Measurements from ENCODE around the gene NEMP1. TPM values are rescaled to one million over a fixed set of nuclear protein-coding genes. Genes with fewer than 3 reads are reported as not detected.
"Not testable (repeated sequence)": the region's sequence is repeated elsewhere in the genome, so short reads cannot be mapped to it uniquely, and the experiment has no call there.

The NEMP1 gene
- total and polyA plus RNA-seq, 2 donors (not counting 1 experiment from before 2014, with no cell fraction given), result 8.4 to 11.1 TPM

GRCh38 chr12:57027011-57027804, 51.4 kb downstream of the NEMP1 start:
- no peaks in the 10 kb centered on the region for H3K4me1 ChIP-seq (ENCODE audit: control insufficient read depth, extremely low read depth, insufficient read depth, low read length)
- no peak overlapping the region for H2AFZ ChIP-seq (ENCODE audit: low read length)
- peaks cover 40% of the 10 kb centered on the region for H3K27me3 ChIP-seq (ENCODE audit: control insufficient read depth, insufficient read depth, low read length)

GRCh38 chr12:57025196-57025595, 53.4 kb downstream of the NEMP1 start:
- Histone ChIP-seq H3K27ac (ENCODE audit: insufficient read depth, low read length) (no peak overlapping the region), H3K79me2 (ENCODE audit: control insufficient read depth, insufficient read depth, low read length) (no peaks in the 10 kb centered on the region), H4K20me1 (ENCODE audit: control insufficient read depth, extremely low read depth, insufficient read depth, low read length) (no peaks in the 10 kb centered on the region), H3K27me3 (ENCODE audit: control insufficient read depth, insufficient read depth, low read length) (peaks cover 30% of the 10 kb centered on the region), H3K9ac (ENCODE audit: insufficient read depth, low read length) (no peak overlapping the region), H3K36me3 (ENCODE audit: control insufficient read depth, insufficient read depth, low read length) (no peaks in the 10 kb centered on the region), H3K4me3 (replicated peaks in 1 of 4; ENCODE audit: control extremely low read depth in 1 of 4, insufficient read depth in 1 of 4, low read depth in 3 of 4, low read length in 4 of 4) (no peak overlapping the region), H3K4me1 (ENCODE audit: control insufficient read depth, extremely low read depth, insufficient read depth, low read length) (no peaks in the 10 kb centered on the region), H3K4me2 (ENCODE audit: extremely low read depth, insufficient read depth, low read length) (no peak overlapping the region), H2AFZ (ENCODE audit: low read length) (no peak overlapping the region), H3K9me3 (ENCODE audit: control insufficient read depth, insufficient read depth, low read depth, low read length) (no peaks in the 10 kb centered on the region)
- no peak for TF ChIP-seq CTCF (conservative IDR thresholded peaks at IDR 0.05 in 1 of 2, IDR thresholded peaks at IDR 0.05 in 1 of 2; ENCODE audit: low read depth in 1 of 2, low read length in 2 of 2)
- no peak for TF ChIP-seq EZH2 (IDR thresholded peaks at IDR 0.05; ENCODE audit: low read length, missing control alignments)
- no peak for DNase-seq (ENCODE audit: low read depth in 2 of 2)

More at GRCh38 chr12:57027011-57027804, 51.4 kb downstream of the NEMP1 start:
- no peak overlapping the region for H3K27ac ChIP-seq (ENCODE audit: insufficient read depth, low read length)
- H3K9me3 ChIP-seq (ENCODE audit: control insufficient read depth, insufficient read depth, low read depth, low read length), result no peaks in the 10 kb centered on the region
- no peaks in the 10 kb centered on the region for H3K79me2 ChIP-seq (ENCODE audit: control insufficient read depth, insufficient read depth, low read length)
- TF ChIP-seq CTCF (conservative IDR thresholded peaks at IDR 0.05 in 1 of 2, IDR thresholded peaks at IDR 0.05 in 1 of 2; ENCODE audit: low read depth in 1 of 2, low read length in 2 of 2) (no peak), EZH2 (IDR thresholded peaks at IDR 0.05; ENCODE audit: low read length, missing control alignments) (no peak)
- H4K20me1 ChIP-seq (ENCODE audit: control insufficient read depth, extremely low read depth, insufficient read depth, low read length), result no peaks in the 10 kb centered on the region
- no peak for DNase-seq (ENCODE audit: low read depth in 2 of 2)
- no peak overlapping the region for H3K4me2 ChIP-seq (ENCODE audit: extremely low read depth, insufficient read depth, low read length)
- no peaks in the 10 kb centered on the region for H3K36me3 ChIP-seq (ENCODE audit: control insufficient read depth, insufficient read depth, low read length)
- H3K4me3 ChIP-seq (replicated peaks in 1 of 4; ENCODE audit: control extremely low read depth in 1 of 4, insufficient read depth in 1 of 4, low read depth in 3 of 4, low read length in 4 of 4), result no peak overlapping the region
- no peak overlapping the region for H3K9ac ChIP-seq (ENCODE audit: insufficient read depth, low read length)

GRCh38 chr12:57022324-57022723, 56.3 kb downstream of the NEMP1 start:
- peaks cover 21% of the 10 kb centered on the region for H3K27me3 ChIP-seq (ENCODE audit: control insufficient read depth, insufficient read depth, low read length)
- not testable (repeated sequence) for H2AFZ ChIP-seq (ENCODE audit: low read length); H3K4me3 ChIP-seq (replicated peaks in 1 of 4; ENCODE audit: control extremely low read depth in 1 of 4, insufficient read depth in 1 of 4, low read depth in 3 of 4, low read length in 4 of 4); H3K4me2 ChIP-seq (ENCODE audit: extremely low read depth, insufficient read depth, low read length); H3K9me3 ChIP-seq (ENCODE audit: control insufficient read depth, insufficient read depth, low read depth, low read length); H4K20me1 ChIP-seq (ENCODE audit: control insufficient read depth, extremely low read depth, insufficient read depth, low read length); H3K79me2 ChIP-seq (ENCODE audit: control insufficient read depth, insufficient read depth, low read length); H3K4me1 ChIP-seq (ENCODE audit: control insufficient read depth, extremely low read depth, insufficient read depth, low read length); H3K27ac ChIP-seq (ENCODE audit: insufficient read depth, low read length); H3K36me3 ChIP-seq (ENCODE audit: control insufficient read depth, insufficient read depth, low read length); H3K9ac ChIP-seq (ENCODE audit: insufficient read depth, low read length)
- DNase-seq (ENCODE audit: low read depth in 2 of 2), result peak in 1 of 2 donors; percentile 46

Data from fibroblast of lung (primary cell).